ENCODE data around the gene GRM4. TPM values are rescaled to one million over a fixed set of nuclear protein-coding genes. Genes with fewer than 3 reads are reported as not detected.

GRM4 gene
- polyA plus RNA-seq, 1 experiment = 0.06 TPM

GRCh38 chr6:34177181-34177591 lies 31.3 kb upstream of the GRM4 start:
- ChIA-PET POLR2A (no interaction called here), CTCF (interaction anchor here (0.5 to 2.8 kb wide), 3 partner anchors 10 to 19 kb away, joined by 3 to 15 read pairs (median 9); no protein-coding TSS in a partner anchor)
- Histone ChIP-seq H3K4me3 (ENCODE audit: low read depth, low read length) (no peak overlapping the region), H3K27me3 (ENCODE audit: control insufficient read depth, insufficient read depth, low read length) (peaks cover 7% of the 10 kb centered on the region), H3K36me3 (ENCODE audit: control insufficient read depth, insufficient read depth, low read length) (no peaks in the 10 kb centered on the region)
- TF ChIP-seq, protein P1, sequence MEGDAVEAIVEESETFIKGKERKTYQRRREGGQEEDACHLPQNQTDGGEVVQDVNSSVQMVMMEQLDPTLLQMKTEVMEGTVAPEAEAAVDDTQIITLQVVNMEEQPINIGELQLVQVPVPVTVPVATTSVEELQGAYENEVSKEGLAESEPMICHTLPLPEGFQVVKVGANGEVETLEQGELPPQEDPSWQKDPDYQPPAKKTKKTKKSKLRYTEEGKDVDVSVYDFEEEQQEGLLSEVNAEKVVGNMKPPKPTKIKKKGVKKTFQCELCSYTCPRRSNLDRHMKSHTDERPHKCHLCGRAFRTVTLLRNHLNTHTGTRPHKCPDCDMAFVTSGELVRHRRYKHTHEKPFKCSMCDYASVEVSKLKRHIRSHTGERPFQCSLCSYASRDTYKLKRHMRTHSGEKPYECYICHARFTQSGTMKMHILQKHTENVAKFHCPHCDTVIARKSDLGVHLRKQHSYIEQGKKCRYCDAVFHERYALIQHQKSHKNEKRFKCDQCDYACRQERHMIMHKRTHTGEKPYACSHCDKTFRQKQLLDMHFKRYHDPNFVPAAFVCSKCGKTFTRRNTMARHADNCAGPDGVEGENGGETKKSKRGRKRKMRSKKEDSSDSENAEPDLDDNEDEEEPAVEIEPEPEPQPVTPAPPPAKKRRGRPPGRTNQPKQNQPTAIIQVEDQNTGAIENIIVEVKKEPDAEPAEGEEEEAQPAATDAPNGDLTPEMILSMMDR (IDR thresholded peaks at IDR 0.05; ENCODE audit: insufficient read depth, low read depth, low read length) = no peak
- DNase-seq (ENCODE audit: low read depth) = no peak

- Histone ChIP-seq H3K36me3 (ENCODE audit: control insufficient read depth, insufficient read depth, low read length) (no peaks in the 10 kb centered on the region), H3K27me3 (ENCODE audit: control insufficient read depth, insufficient read depth, low read length) (peaks cover 5% of the 10 kb centered on the region), H3K4me3 (ENCODE audit: low read depth, low read length) (no peak overlapping the region)
- DNase-seq (ENCODE audit: low read depth) = no peak
- TF ChIP-seq, protein P1 (IDR thresholded peaks at IDR 0.05; ENCODE audit: insufficient read depth, low read depth, low read length) = no peak
- ChIA-PET CTCF (interaction anchor here (0.5 to 1.5 kb wide), 2 partner anchors 11 to 13 kb away, joined by 3 to 7 read pairs; no protein-coding TSS in a partner anchor), POLR2A (no interaction called here)
Observed at GRCh38 chr6:34176261-34177031, 30.6 kb upstream of the GRM4 start.

DNA sequence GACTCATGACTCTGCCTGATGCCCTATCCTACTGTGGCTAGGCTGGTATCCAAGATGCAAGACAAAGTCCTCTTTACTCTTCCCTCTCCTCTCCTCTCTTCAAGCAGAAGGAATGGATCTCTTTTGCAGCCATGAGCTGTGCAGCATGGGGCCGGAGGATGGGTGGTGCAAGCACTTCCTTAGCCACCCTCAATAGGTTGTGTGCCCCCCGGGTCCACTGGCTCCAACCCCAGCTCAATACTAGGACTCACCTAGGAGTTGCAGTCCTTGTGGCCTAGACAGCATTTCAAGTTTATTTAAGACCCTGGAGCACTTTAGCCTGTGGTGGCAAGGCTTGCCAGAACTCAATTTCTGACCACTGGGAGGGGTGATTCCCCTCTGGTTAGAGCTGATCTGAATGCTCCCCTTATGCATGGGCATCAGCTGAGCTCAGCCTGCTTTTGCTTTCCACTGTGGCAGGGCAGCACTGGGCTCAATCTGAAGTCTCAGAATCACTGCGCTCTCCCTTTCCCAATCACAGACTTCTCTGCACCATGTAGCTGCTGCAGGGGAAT lies 29.0 kb upstream of the GRM4 start:
- CTCF ChIA-PET = interaction anchor here (1.5 kb wide), 1 partner anchor 11 kb away, joined by 7 read pairs; no protein-coding TSS in a partner anchor
- Histone ChIP-seq H3K4me3 (ENCODE audit: low read depth, low read length) (no peak overlapping the region), H3K36me3 (ENCODE audit: control insufficient read depth, insufficient read depth, low read length) (no peaks in the 10 kb centered on the region), H3K27me3 (ENCODE audit: control insufficient read depth, insufficient read depth, low read length) (peaks cover 5% of the 10 kb centered on the region)
- POLR2A ChIA-PET = no interaction called here
- TF ChIP-seq, protein P1 (IDR thresholded peaks at IDR 0.05; ENCODE audit: insufficient read depth, low read depth, low read length) = no peak
- no peak for DNase-seq (ENCODE audit: low read depth)

- CTCF ChIA-PET = interaction anchor here (2.0 kb wide), 1 partner anchor 10 kb away, joined by 6 read pairs; no protein-coding TSS in a partner anchor
- TF ChIP-seq, protein P1 (IDR thresholded peaks at IDR 0.05; ENCODE audit: insufficient read depth, low read depth, low read length) = no peak
- Histone ChIP-seq H3K27me3 (ENCODE audit: control insufficient read depth, insufficient read depth, low read length) (peaks cover 1% of the 10 kb centered on the region; the same call in 1 of the 2 replicates), H3K4me3 (ENCODE audit: low read depth, low read length) (no peak overlapping the region), H3K36me3 (ENCODE audit: control insufficient read depth, insufficient read depth, low read length) (no peaks in the 10 kb centered on the region)
- POLR2A ChIA-PET = no interaction called here
- DNase-seq (ENCODE audit: low read depth) = no peak
Observed at GRCh38 chr6:34172961-34173775, 27.3 kb upstream of the GRM4 start.

DNA sequence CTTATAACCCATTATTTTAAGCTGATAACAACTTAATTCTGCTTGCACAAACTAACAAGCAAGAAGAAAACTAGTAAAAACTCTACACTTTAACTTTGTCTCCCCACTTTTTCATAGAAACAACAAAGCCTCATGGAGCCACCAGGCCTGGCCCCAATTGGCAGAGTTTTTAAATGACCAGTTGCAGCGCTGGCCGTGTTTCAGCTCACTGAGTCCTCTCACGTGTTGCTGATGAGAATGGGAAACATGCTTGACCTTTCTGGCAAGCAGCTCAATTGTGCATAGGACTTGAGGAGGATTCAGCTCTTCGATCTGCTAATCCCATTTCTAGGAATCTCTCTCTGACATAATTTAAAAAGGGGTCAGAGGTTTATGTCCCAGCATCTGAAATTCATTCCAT lies 24.5 kb upstream of the GRM4 start:
- POLR2A ChIA-PET = no interaction called here
- no peaks in the 10 kb centered on the region for H3K36me3 ChIP-seq (ENCODE audit: control insufficient read depth, insufficient read depth, low read length)
- DNase-seq (ENCODE audit: low read depth) = no peak
- TF ChIP-seq, protein P1 (IDR thresholded peaks at IDR 0.05; ENCODE audit: insufficient read depth, low read depth, low read length) = no peak
- CTCF ChIA-PET = interaction anchor here (0.7 kb wide), 2 partner anchors 121 to 1267 kb away, joined by 3 read pairs; no protein-coding TSS in a partner anchor
- no peak overlapping the region for H3K4me3 ChIP-seq (ENCODE audit: low read depth, low read length)
- H3K27me3 ChIP-seq (ENCODE audit: control insufficient read depth, insufficient read depth, low read length) = no peaks in the 10 kb centered on the region

Measured in BJ (cell line).